Uterus (tissue), 4 donors: ENCODE results near the gene ITGA11. TPM values are rescaled to one million over a fixed set of nuclear protein-coding genes. Genes with fewer than 3 reads are reported as not detected.

ENCODE experiments used
- DNase-seq, 2 donors: peaks; one replicate each; pipeline ENCODE4 v3.0.0-alpha.2; 2019 to 2020
- H3K27ac ChIP-seq, 2 donors: fragments of 200-600 bp; sonication (generic); 1 replicate in 1 of 2; 2 replicates in 1 of 2; pipeline ENCODE4 v1.5.1; 2016 to 2018
- H3K27me3 ChIP-seq, 2 donors: fragments of 200-600 bp; sonication (generic); one replicate each; pipeline ENCODE4 v1.5.1; 2018 to 2019; ENCODE audit warnings: control low read depth in 1 of 2
- H3K36me3 ChIP-seq, 2 donors: fragments of 200-600 bp; sonication (generic); one replicate each; pipeline ENCODE4 v1.5.1; 2019; ENCODE audit warnings: control low read depth in 1 of 2
- H3K4me1 ChIP-seq, 2 donors: fragments of 200-600 bp; sonication (generic); one replicate each; pipeline ENCODE4 v1.5.1; 2018 to 2019; ENCODE audit warnings: control low read depth in 1 of 2
- H3K4me3 ChIP-seq, 2 donors: fragments of 200-600 bp; sonication (generic); 1 replicate in 1 of 2; 2 replicates in 1 of 2; pipeline ENCODE4 v1.5.1; 2018 to 2019; ENCODE audit warnings: mild to moderate bottlenecking in 1 of 2
- H3K9me3 ChIP-seq, 2 donors: fragments of 200-600 bp; sonication (generic); one replicate each; pipeline ENCODE4 v1.5.1; 2019; ENCODE audit warnings: control low read depth in 1 of 2
- POLR2A ChIP-seq, 2 donors: fragments of 450-650 bp; IDR thresholded peaks; one replicate each; pipeline ENCODE4 v1.6.1; 2016; ENCODE audit warnings: antibody characterized with exemption in 2 of 2, mild to moderate bottlenecking in 1 of 2, moderate library complexity in 1 of 2
- intact Hi-C: fragments of 100-400 bp; cut with DNase I; formaldehyde crosslinking; loops from one replicate; pipeline ENCODE4 v1.15.1; 2023; ENCODE audit warnings: low total_unique reads
- total RNA-seq, 4 donors: library from RNA; depleted of rRNA in 3 of 4; stranded (reverse); fragments of >200 nt in 3 of 4; gene quantifications; one replicate each; pipeline versions ENCODE4 v1.1.0 to v1.2.4, GENCODE V29; 2014 to 2023
- TF ChIP-seq, protein P1 (sequence below), 4 experiments: fragments of 200-600 bp in 2 of 4; fragments of 450-650 bp in 2 of 4; sonication (generic) in 2 of 4; IDR thresholded peaks; one replicate each; pipeline ENCODE4 v1.5.1; 2016 to 2019; ENCODE audit warnings: antibody characterized with exemption in 4 of 4, mild to moderate bottlenecking in 2 of 4, moderate library complexity in 1 of 4
- donor health status: DM: yes; HTN: yes; CAD: no.

Gene ITGA11
- total RNA-seq, 4 donors from 2014 or later = 37.3 to 106 (median 61.1) TPM

DNA sequence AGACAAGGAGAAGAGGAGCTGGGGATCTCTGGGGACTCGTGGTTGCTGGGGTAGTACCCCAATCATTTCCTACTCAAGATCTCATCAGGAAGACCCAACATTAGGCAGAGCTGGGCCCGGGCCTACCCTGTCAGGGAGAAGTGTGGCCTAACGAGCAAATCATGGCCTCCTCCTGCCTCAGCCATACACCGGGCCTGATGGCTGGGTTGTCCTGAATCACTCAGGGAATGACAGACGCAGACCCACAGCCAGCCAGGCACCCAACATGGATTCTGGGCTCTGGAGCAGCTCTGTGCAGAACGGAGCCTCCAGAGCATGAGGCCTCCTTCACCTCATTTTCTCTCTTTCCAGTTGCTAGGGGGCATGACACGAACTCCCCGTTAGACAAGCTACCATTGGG is 19.7 kb downstream of the ITGA11 start:
- peaks cover 11 to 29% of the 10 kb centered on the region in 2 donors for H3K4me1 ChIP-seq
- peak overlapping the region; percentile 89 to 95 for H3K27ac ChIP-seq
- no peaks in the 10 kb centered on the region for H3K36me3 ChIP-seq
- H3K9me3 ChIP-seq = no peaks in the 10 kb centered on the region
- intact Hi-C loops = no loop called here
- no peaks in the 10 kb centered on the region for H3K27me3 ChIP-seq
- TF ChIP-seq, protein P1, sequence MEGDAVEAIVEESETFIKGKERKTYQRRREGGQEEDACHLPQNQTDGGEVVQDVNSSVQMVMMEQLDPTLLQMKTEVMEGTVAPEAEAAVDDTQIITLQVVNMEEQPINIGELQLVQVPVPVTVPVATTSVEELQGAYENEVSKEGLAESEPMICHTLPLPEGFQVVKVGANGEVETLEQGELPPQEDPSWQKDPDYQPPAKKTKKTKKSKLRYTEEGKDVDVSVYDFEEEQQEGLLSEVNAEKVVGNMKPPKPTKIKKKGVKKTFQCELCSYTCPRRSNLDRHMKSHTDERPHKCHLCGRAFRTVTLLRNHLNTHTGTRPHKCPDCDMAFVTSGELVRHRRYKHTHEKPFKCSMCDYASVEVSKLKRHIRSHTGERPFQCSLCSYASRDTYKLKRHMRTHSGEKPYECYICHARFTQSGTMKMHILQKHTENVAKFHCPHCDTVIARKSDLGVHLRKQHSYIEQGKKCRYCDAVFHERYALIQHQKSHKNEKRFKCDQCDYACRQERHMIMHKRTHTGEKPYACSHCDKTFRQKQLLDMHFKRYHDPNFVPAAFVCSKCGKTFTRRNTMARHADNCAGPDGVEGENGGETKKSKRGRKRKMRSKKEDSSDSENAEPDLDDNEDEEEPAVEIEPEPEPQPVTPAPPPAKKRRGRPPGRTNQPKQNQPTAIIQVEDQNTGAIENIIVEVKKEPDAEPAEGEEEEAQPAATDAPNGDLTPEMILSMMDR (IDR thresholded peaks at IDR 0.05) = no peak
- TF ChIP-seq POLR2A (IDR thresholded peaks at IDR 0.05) = no peak
- H3K4me3 ChIP-seq = no peak overlapping the region
- DNase-seq = peak; percentile 11 to 15

DNA sequence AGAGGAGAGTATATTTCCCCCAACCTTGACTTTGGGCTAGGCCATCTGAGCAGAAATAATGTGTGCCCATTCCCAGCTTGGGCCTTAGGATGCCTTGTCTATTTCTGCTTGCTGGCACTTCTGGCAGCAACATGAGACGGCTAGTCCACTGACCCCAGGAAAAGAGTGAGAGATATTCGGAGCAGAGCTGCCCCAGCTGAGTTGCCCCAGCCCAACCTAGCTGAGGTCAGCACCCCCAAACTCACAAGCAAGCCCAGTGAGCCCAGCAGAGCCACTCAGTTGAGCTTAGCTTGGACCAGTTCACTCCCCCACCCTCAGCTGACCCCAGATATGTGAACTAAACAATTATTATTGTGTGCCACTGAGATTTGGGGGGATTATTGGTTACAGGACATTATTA is 20.2 kb downstream of the ITGA11 start:
- Histone ChIP-seq H3K4me3 (no peak overlapping the region), H3K9me3 (no peaks in the 10 kb centered on the region), H3K27ac (peak overlapping the region; percentile 89 to 95), H3K4me1 (peaks cover 10 to 26% of the 10 kb centered on the region in 2 donors), H3K36me3 (no peaks in the 10 kb centered on the region), H3K27me3 (no peaks in the 10 kb centered on the region)
- TF ChIP-seq, protein P1 (IDR thresholded peaks at IDR 0.05) = no peak
- TF ChIP-seq POLR2A (IDR thresholded peaks at IDR 0.05) = no peak
- peak; percentile 9 to 12 for DNase-seq
- intact Hi-C loops = no loop called here

DNA sequence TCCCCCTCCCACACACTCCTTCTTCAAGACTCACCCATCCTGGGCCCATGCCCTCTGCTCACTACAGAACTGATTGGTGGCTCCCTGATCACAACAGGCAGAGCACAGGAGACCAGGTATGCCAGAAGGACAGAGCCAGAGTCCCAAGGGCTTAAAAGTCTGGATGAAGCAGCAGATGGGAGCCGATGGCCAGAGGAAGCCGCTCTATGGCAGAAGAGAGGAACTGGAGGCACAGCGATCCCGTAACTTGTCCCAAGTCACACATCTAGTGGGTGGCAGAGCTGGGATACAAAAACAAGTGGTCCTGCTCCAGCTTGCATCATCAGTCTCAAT is 20.7 kb downstream of the ITGA11 start:
- intact Hi-C loops = no loop called here
- no peaks in the 10 kb centered on the region for H3K27me3 ChIP-seq
- H3K9me3 ChIP-seq = no peaks in the 10 kb centered on the region
- no peak overlapping the region for H3K4me3 ChIP-seq
- H3K27ac ChIP-seq = peak overlapping the region; percentile 89 to 95
- no peaks in the 10 kb centered on the region for H3K36me3 ChIP-seq
- peak; percentile 11 to 20 for DNase-seq
- H3K4me1 ChIP-seq = peaks cover 10 to 26% of the 10 kb centered on the region in 2 donors
- TF ChIP-seq, protein P1 (IDR thresholded peaks at IDR 0.05) = no peak
- TF ChIP-seq POLR2A (IDR thresholded peaks at IDR 0.05) = no peak

DNA sequence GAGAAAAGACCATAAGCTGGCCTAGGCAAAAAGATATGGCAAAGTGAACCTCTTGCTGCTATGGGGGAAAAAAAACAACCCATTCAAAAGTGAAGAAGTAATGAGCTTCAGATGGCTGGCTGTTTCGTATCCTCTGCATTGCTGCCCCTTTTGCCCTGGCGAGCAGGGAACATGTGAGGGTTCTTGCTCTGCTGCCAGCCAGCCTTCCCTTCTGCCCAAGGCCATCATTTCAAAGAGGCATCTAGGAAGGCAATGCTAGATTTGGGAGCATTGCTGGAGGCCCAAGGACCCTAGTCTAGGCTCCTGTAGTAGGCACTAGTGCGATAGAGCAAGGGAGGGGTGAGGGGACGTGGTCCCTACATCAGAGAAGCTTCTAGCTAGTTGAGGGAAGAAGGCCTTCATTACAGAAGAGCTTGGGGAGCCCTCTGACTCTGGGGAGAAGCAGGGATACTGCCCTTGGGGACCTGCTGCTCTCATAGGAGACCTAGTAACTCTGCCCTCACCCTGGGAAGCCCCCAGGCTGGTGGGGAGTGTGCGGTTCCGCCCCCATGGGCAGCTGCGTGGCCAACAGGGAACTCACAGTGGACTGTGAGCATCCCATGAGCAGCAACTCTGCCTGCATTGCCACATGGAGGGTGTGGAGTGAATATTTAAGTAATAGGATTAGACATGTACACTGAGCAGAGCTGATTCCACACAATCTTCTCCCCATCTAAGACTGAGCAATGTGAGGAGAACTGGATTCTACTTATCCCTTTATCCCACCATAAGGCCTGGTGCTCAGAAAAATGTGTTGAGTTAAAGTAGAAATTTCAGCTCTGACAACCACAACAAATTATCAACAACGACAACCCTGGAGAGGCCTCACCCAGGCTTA is 21.3 kb downstream of the ITGA11 start:
- DNase-seq = peak; percentile 13 to 19
- intact Hi-C loops = no loop called here
- Histone ChIP-seq H3K27ac (peak overlapping the region; percentile 89 to 95), H3K4me1 (peaks cover 10 to 26% of the 10 kb centered on the region in 2 donors), H3K36me3 (no peaks in the 10 kb centered on the region), H3K9me3 (no peaks in the 10 kb centered on the region), H3K4me3 (no peak overlapping the region), H3K27me3 (no peaks in the 10 kb centered on the region)
- TF ChIP-seq, protein P1 (IDR thresholded peaks at IDR 0.05) = no peak
- TF ChIP-seq POLR2A (IDR thresholded peaks at IDR 0.05) = no peak

DNA sequence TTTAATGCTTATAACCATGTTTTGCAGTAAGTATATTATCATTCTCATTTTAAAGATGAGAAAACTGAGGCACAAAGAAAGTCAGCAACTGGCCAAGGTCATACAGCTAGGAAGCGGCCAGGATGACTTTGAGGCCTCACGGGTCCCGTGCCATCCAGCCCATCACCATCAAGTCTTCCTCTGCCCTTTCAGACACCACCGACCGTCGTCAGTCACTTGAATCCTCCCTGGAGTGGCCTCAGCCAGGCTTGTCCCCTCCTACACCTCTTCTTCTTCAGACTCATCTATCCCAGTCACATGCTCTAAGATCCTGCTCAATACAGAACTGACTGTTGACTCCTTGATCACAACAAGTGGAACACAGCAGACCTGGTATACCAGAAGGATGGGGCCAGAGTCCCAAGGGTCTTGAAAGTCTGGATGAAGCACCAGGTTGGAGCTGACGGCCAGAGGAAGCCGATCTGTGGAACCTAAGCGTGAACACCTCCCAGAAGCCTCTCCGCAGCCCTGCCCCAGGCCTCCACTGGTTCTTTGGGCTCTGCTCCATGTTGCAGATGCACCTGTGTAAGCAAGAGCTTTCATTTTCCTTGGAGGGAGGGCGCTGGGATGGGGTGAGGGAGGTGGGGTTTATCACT is 22.1 kb downstream of the ITGA11 start:
- Histone ChIP-seq H3K27ac (peak overlapping the region; percentile 89 to 95), H3K36me3 (no peaks in the 10 kb centered on the region), H3K27me3 (no peaks in the 10 kb centered on the region), H3K4me1 (peaks cover 10 to 24% of the 10 kb centered on the region in 2 donors), H3K9me3 (no peaks in the 10 kb centered on the region), H3K4me3 (no peak overlapping the region)
- intact Hi-C loops = no loop called here
- TF ChIP-seq, protein P1 (IDR thresholded peaks at IDR 0.05) = no peak
- TF ChIP-seq POLR2A (IDR thresholded peaks at IDR 0.05) = no peak
- DNase-seq = peak; percentile 10 to 20
